HuH-7.5 (cell line): ENCODE measurements around the gene RFXANK.

Experiments
- DNase-seq: peaks from one replicate; pipeline ENCODE4 v3.0.0; 2011; ENCODE audit warnings: low spot score

RFXANK gene

DNA sequence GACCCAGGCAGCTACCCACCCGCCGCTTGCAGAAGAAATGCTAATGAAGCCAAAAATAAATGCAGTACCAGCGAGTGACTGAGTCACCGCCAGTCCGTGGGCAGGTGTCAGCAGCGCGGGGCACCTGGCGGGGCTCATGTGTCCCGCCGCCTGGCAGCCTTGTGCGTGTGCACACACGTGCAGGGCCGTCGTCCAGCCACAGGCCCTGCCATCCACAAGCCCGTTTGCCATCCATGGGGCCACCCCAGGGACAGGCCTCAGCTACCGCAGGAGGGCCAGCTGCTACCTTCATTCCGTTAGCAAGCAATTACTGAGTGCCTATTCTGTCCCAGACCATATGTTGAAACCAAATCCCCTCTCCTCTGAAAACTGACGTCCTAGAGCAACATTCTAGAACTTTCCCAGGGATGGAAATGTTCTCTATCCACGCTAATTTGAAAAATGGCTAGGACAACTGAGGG lies 40.2 kb downstream of the RFXANK start:
- no peak for DNase-seq

DNA sequence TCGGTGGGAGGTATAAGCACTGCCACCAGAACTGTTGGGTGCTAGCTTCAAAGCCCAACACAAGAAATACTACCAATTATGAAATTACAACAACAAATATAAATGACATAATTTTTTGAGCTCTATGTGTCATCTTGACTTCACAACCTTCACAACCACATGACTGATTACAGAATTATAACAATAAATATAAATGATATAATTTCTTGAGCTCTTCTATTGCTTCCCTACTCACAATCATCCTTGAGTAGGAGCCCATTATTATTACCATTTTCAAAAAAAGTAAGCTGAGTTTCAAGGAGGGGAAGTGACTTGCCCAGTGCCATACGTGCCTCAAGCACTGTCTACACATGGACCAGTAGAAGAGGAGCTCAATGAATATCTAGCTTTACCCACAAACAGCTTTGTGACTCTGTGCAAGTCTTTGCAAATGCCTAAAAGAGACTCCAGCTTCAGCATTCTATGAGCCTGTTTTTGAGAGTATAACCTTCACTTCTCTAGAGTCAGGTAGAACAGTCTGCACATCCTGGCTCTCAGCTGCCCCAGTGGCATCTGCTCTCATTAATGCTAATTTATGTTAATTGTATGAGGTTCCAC lies 42.3 kb downstream of the RFXANK start:
- DNase-seq = no peak

DNA sequence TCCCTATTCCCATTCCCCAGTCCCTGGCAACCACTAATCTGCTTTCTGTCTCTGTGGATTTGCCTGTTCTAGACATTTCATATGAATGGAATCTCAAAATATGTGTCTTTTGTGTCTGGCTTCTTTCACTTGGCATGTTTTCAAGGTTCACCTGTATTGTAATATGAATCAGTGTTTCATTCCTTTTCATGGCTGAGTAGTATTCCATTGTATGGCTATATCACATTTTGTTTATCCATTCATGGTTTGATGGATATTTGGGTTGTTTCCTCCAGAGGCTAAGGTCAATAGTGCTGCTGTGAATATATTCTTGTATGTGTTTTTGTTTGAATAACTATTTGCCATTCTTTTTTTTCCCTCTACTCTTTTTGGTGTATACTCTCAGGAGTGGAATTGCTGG lies 44.1 kb downstream of the RFXANK start:
- DNase-seq = no peak

- no peak for DNase-seq
Observed at GRCh38 chr19:19238126-19238894, 46.3 kb downstream of the RFXANK start.

GRCh38 chr19:19239675-19240074 lies 47.6 kb downstream of the RFXANK start:
- DNase-seq = no peak

DNA sequence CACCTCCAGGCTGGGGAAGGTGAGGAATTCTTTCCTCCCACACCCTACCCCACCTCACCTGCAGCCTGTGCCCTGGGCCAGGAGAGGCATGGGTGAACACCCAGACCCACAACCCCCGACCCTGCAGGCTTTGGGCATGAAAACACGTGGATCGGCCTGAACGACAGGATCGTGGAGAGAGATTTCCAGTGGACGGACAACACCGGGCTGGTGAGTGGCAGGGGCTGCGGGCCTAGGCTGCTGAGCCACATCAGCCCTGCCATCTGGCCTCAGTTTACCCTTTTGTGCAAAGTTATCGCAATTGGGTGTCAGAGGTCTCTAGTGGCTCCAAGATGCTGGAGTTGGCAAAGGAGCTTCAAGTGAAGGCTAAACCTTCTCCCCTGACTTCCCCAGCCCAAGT lies 48.4 kb downstream of the RFXANK start:
- no peak for DNase-seq

- DNase-seq = no peak
Observed at GRCh38 chr19:19250196-19250801, 58.2 kb downstream of the RFXANK start.
